GM19025 (cell line): ENCODE results near the gene GAS2L1.
"Not testable (repeated sequence)": the region's sequence is repeated elsewhere in the genome, so short reads cannot be mapped to it uniquely, and the experiment has no call there.

Source experiments
- ATAC-seq: cut with Tn5 transposase; IDR thresholded peaks from one replicate; pipeline ENCODE4 v1.9.1; 2021; ENCODE audit warnings: mild to moderate bottlenecking, low read depth, moderate library complexity; ENCODE audit not compliant: unreplicated experiment

GAS2L1 gene

GRCh38 chr22:29339381-29340235, 33.2 kb downstream of the GAS2L1 start:
- ATAC-seq, result no peak

GRCh38 chr22:29340566-29340965, 34.1 kb downstream of the GAS2L1 start:
- no peak for ATAC-seq

GRCh38 chr22:29341056-29341848, 34.8 kb downstream of the GAS2L1 start:
- ATAC-seq, result no peak

- no peak for ATAC-seq
Measured at GRCh38 chr22:29341849-29342127, 35.3 kb downstream of the GAS2L1 start.

GRCh38 chr22:29342177-29342576, 35.7 kb downstream of the GAS2L1 start:
- no peak for ATAC-seq

GRCh38 chr22:29342577-29343312, 36.3 kb downstream of the GAS2L1 start:
- ATAC-seq, result no peak

- ATAC-seq, result no peak
Measured at GRCh38 chr22:29343313-29343805, 36.9 kb downstream of the GAS2L1 start.

- no peak for ATAC-seq
Measured at GRCh38 chr22:29344137-29344536, 37.7 kb downstream of the GAS2L1 start.

- ATAC-seq, result not testable (repeated sequence)
Measured at GRCh38 chr22:29344889-29345288, 38.4 kb downstream of the GAS2L1 start.

- ATAC-seq, result no peak
Measured at GRCh38 chr22:29345932-29346331, 39.5 kb downstream of the GAS2L1 start.

- no peak for ATAC-seq
Measured at GRCh38 chr22:29346659-29347058, 40.2 kb downstream of the GAS2L1 start.

- no peak for ATAC-seq
Measured at GRCh38 chr22:29348041-29348440, 41.6 kb downstream of the GAS2L1 start.

GRCh38 chr22:29348956-29349355, 42.5 kb downstream of the GAS2L1 start:
- no peak for ATAC-seq

GRCh38 chr22:29351042-29351441, 44.6 kb downstream of the GAS2L1 start:
- ATAC-seq, result no peak

GRCh38 chr22:29351891-29352290, 45.4 kb downstream of the GAS2L1 start:
- no peak for ATAC-seq

GRCh38 chr22:29352778-29353177, 46.3 kb downstream of the GAS2L1 start:
- no peak for ATAC-seq

- ATAC-seq, result no peak
Measured at GRCh38 chr22:29353286-29353685, 46.8 kb downstream of the GAS2L1 start.

GRCh38 chr22:29353860-29354259, 47.4 kb downstream of the GAS2L1 start:
- no peak for ATAC-seq

- not testable (repeated sequence) for ATAC-seq
Measured at GRCh38 chr22:29357193-29357890, 50.9 kb downstream of the GAS2L1 start.

- no peak for ATAC-seq
Measured at GRCh38 chr22:29359469-29359868, 53.0 kb downstream of the GAS2L1 start.
